LHCN-M2 (cell line): ENCODE results near the gene FGF2. TPM values are rescaled to one million over a fixed set of nuclear protein-coding genes. Genes with fewer than 3 reads are reported as not detected.
"Not testable (repeated sequence)": the region's sequence is repeated elsewhere in the genome, so short reads cannot be mapped to it uniquely, and the experiment has no call there.

ENCODE experiments used
- DNase-seq: peaks from one replicate; pipeline ENCODE4 v3.0.0-alpha.2; 2012; ENCODE audit warnings: low read depth
- total RNA-seq: library from RNA; depleted of rRNA; stranded (reverse); fragments of >200 nt; gene quantifications from 2 replicates; pipeline ENCODE4 v1.2.3, GENCODE V29; 2014

FGF2 gene
- total RNA-seq, 1 experiment from 2014 or later: 15.0 TPM

GRCh38 chr4:122812823-122813222 lies 13.8 kb upstream of the FGF2 start:
- not testable (repeated sequence) for DNase-seq

GRCh38 chr4:122814426-122814825 lies 12.2 kb upstream of the FGF2 start:
- no peak for DNase-seq

- no peak for DNase-seq
Measured at GRCh38 chr4:122815248-122815647, 11.4 kb upstream of the FGF2 start.

- no peak for DNase-seq
Measured at GRCh38 chr4:122816476-122816875, 10.2 kb upstream of the FGF2 start.

GRCh38 chr4:122819708-122820449 lies 6.8 kb upstream of the FGF2 start:
- DNase-seq: peak; percentile 74

- no peak for DNase-seq
Measured at GRCh38 chr4:122821092-122821491, 5.5 kb upstream of the FGF2 start.

- DNase-seq: no peak
Measured at GRCh38 chr4:122822466-122822865, 4.2 kb upstream of the FGF2 start.

GRCh38 chr4:122823476-122823875 lies 3.2 kb upstream of the FGF2 start:
- DNase-seq: peak; percentile 58

- no peak for DNase-seq
Measured at GRCh38 chr4:122824616-122825015, 2.0 kb upstream of the FGF2 start.

GRCh38 chr4:122826079-122826527 lies 528 bp upstream of the FGF2 start:
- no peak for DNase-seq

- DNase-seq: peak; percentile 67
Measured at GRCh38 chr4:122827258-122827878, 737 bp downstream of the FGF2 start.

- peak; percentile 71 for DNase-seq
Measured at GRCh38 chr4:122827879-122828601, 1.4 kb downstream of the FGF2 start.

GRCh38 chr4:122830426-122831095 lies 3.9 kb downstream of the FGF2 start:
- DNase-seq: no peak

- DNase-seq: no peak
Measured at GRCh38 chr4:122831515-122832196, 5.0 kb downstream of the FGF2 start.

- peak; percentile 35 for DNase-seq
Measured at GRCh38 chr4:122832732-122833131, 6.1 kb downstream of the FGF2 start.

- DNase-seq: no peak
Measured at GRCh38 chr4:122833999-122834398, 7.4 kb downstream of the FGF2 start.

- DNase-seq: peak; percentile 42
Measured at GRCh38 chr4:122836941-122837340, 10.3 kb downstream of the FGF2 start.

- DNase-seq: no peak
Measured at GRCh38 chr4:122838034-122838433, 11.4 kb downstream of the FGF2 start.

GRCh38 chr4:122842392-122842791 lies 15.8 kb downstream of the FGF2 start:
- no peak for DNase-seq

- DNase-seq: no peak
Measured at GRCh38 chr4:122842984-122843531, 16.4 kb downstream of the FGF2 start.

GRCh38 chr4:122844391-122844790 lies 17.8 kb downstream of the FGF2 start:
- not testable (repeated sequence) for DNase-seq
